Activated CD8-positive, alpha-beta memory T cell treated with anti-CD3 and anti-CD28 coated beads, Interleukin-2, amount 50 U/mL, for 4 hours (primary cell): ENCODE data around the gene CES2.
"Not testable (repeated sequence)": the region's sequence is repeated elsewhere in the genome, so short reads cannot be mapped to it uniquely, and the experiment has no call there.

Experiments
- DNase-seq: peaks from one replicate; pipeline ENCODE4 v3.0.0-alpha.2; 2020

CES2 gene

GRCh38 chr16:66986559-66986958, 51.2 kb downstream of the CES2 start:
- no peak for DNase-seq

DNA sequence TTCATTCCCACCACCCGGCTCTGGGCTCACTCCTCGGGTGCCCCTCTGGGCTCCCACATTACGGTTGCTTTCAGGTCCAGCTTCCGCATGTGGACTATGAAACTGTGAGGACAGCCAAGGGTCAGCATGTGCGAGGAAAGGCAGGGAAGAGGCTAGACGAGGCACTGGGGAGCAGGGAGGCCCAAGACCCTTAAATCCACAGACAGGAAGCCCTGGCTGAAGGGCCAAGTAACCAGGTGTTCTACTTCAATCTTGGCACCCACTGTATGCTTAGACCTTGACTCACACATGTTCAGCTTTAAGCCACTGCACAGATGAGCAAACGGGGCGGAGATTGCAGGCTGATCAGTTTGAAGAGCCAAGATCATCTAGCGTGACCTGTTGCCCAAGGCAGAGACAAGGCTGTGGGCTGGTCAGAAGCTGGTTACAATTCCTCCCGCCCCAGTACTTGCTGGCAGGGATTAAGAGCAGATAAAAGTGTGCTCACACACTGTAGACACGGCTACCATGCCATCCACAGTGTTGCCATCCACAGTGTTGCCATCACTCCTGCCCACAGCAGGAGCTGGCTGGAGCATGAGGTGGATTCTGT, 53.0 kb downstream of the CES2 start, which contains the start of gene CES4A:
CES4A (plus strand) TSS at position 393 of the 592 bp plus-strand sequence; CDS start at position 577, 184 bp downstream.
- DNase-seq: no peak

GRCh38 chr16:66991545-66992077, 56.3 kb downstream of the CES2 start:
- no peak for DNase-seq

DNA sequence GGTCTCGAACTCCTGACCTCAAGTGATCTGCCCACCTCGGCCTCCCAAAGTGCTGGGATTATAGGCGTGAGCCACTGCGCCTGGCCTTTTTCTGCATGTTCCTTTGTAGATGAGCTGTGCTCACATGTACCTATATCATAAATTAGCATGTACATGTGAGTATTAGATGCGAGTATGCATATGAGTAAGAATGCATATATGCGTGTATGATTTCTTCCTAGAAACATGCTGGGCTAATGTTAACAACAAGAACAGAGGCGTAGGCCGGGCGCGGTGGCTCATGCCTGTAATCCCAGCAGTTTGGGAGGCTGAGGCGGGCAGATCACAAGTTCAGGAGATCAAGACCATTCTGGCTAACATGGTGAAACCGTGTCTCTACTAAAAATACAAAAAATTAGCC, 58.2 kb downstream of the CES2 start:
- DNase-seq: not testable (repeated sequence)
